ENCODE measurements around the gene KCNIP4. TPM values are rescaled to one million over a fixed set of nuclear protein-coding genes. Genes with fewer than 3 reads are reported as not detected.
"Not testable (repeated sequence)": the region's sequence is repeated elsewhere in the genome, so short reads cannot be mapped to it uniquely, and the experiment has no call there.

The KCNIP4 gene
- 0.01 TPM for polyA plus RNA-seq (2013, experiment 1 of 2)
- 0.01 TPM for polyA plus RNA-seq (2013, experiment 2 of 2)

DNA sequence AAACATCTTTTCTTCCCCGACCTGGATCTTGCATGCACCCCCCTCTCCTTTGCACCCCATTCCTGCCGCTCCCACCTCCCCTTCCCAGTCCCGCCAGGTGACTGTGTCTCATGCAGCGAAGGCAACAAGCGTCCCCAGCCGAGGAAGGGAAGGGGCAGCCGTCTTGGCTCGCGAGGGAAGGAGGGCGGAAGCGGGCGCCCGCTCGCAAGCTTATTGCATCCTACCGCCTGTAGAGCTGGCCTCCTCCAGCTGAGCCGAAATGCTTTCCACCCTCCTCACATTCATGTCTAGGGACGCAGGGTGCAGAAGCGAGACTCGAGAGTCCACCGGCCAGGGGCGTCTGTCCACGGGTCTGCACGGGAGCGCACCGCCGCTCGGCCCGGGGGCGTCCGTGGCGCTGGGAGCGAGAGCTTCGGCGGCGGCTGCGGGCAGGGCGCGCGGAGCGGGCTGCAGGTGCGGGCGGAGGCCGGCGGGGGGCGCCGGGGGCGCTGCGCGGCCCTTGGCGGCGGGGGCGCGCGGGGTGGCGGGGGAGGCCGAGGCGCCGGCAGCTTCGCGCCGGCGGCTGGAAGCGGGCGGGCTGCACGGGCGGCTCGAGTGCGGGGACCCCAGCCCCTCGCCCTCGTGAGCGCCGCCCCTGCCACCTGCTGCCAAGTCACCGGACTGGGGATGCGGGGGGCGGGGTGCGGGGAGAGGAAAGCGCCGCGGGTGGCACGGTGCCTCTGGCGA lies at the start of gene KCNIP4:
KCNIP4 (minus strand) TSS at position 426 of the 726 bp plus-strand sequence.
- H3K27ac ChIP-seq (ENCODE audit: low read depth, low read length): no peak within 1 kb of the TSS
- peak; percentile 52 for DNase-seq
- H3K56ac ChIP-seq (ENCODE audit: low read length): peak within 1 kb of the TSS; percentile 72
- H3K79me1 ChIP-seq (ENCODE audit: low read length): no peaks in the 10 kb centered on the region
- H3K4me3 ChIP-seq (ENCODE audit: low read length): peak within 1 kb of the TSS; percentile 48
- H2BK5ac ChIP-seq (ENCODE audit: low read length): no peak within 1 kb of the TSS
- WGBS (ENCODE audit: extremely low coverage, insufficient coverage, low lambda C conversion rate): no CpG with 5 or more reads among the region's 81 CpGs
- H2BK120ac ChIP-seq (ENCODE audit: low read depth, low read length): no peak within 1 kb of the TSS
- no peak within 1 kb of the TSS for H2AK5ac ChIP-seq (ENCODE audit: low read length)
- no peak within 1 kb of the TSS for H3K4ac ChIP-seq (ENCODE audit: low read depth, low read length)
- peaks cover 10% of the 10 kb centered on the region for H3K27me3 ChIP-seq (ENCODE audit: insufficient read depth, low read length, poor library complexity)
- H3K4me1 ChIP-seq (ENCODE audit: control insufficient read depth, low read depth, low read length): no peaks in the 10 kb centered on the region
- H4K8ac ChIP-seq (ENCODE audit: low read depth, low read length): no peak within 1 kb of the TSS
- H3K18ac ChIP-seq (ENCODE audit: low read length): no peak within 1 kb of the TSS
- no peak within 1 kb of the TSS for H4K5ac ChIP-seq (ENCODE audit: low read length)
- H3K9ac ChIP-seq (ENCODE audit: low read length): peak within 1 kb of the TSS; percentile 43
- H3K4me2 ChIP-seq (ENCODE audit: low read length): peak within 1 kb of the TSS; percentile 97
- no peaks in the 10 kb centered on the region for H3K79me2 ChIP-seq (ENCODE audit: control insufficient read depth, insufficient read depth, low read length)
- no peak within 1 kb of the TSS for H3K23ac ChIP-seq (ENCODE audit: low read length)
- H3K36me3 ChIP-seq (ENCODE audit: control insufficient read depth, insufficient read depth, low read length): no peaks in the 10 kb centered on the region
- no peak within 1 kb of the TSS for H2BK15ac ChIP-seq (replicated peaks; ENCODE audit: low read depth)

GRCh38 chr4:21996618-21997017 lies 48.0 kb upstream of the KCNIP4 start:
- H3K56ac ChIP-seq (ENCODE audit: low read length); H3K9ac ChIP-seq (ENCODE audit: low read length); H3K4me3 ChIP-seq (ENCODE audit: low read length); H3K4me1 ChIP-seq (ENCODE audit: control insufficient read depth, low read depth, low read length); H3K36me3 ChIP-seq (ENCODE audit: control insufficient read depth, insufficient read depth, low read length); H2BK120ac ChIP-seq (ENCODE audit: low read depth, low read length); H3K18ac ChIP-seq (ENCODE audit: low read length); H2AK5ac ChIP-seq (ENCODE audit: low read length); H3K23ac ChIP-seq (ENCODE audit: low read length); DNase-seq; H3K27me3 ChIP-seq (ENCODE audit: insufficient read depth, low read length, poor library complexity); H3K27ac ChIP-seq (ENCODE audit: low read depth, low read length); H3K4me2 ChIP-seq (ENCODE audit: low read length); H4K5ac ChIP-seq (ENCODE audit: low read length); H3K4ac ChIP-seq (ENCODE audit: low read depth, low read length); H3K79me1 ChIP-seq (ENCODE audit: low read length); H2BK15ac ChIP-seq (replicated peaks; ENCODE audit: low read depth); H3K79me2 ChIP-seq (ENCODE audit: control insufficient read depth, insufficient read depth, low read length); H4K8ac ChIP-seq (ENCODE audit: low read depth, low read length); H2BK5ac ChIP-seq (ENCODE audit: low read length): not testable (repeated sequence)
- WGBS (ENCODE audit: extremely low coverage, insufficient coverage, low lambda C conversion rate): no CpG with 5 or more reads among the region's 9 CpGs

GRCh38 chr4:21992330-21992729 lies 43.8 kb upstream of the KCNIP4 start:
- Histone ChIP-seq H3K79me1 (ENCODE audit: low read length) (no peaks in the 10 kb centered on the region), H2BK120ac (ENCODE audit: low read depth, low read length) (no peak overlapping the region), H3K4me3 (ENCODE audit: low read length) (no peak overlapping the region), H3K23ac (ENCODE audit: low read length) (no peak overlapping the region), H3K36me3 (ENCODE audit: control insufficient read depth, insufficient read depth, low read length) (no peaks in the 10 kb centered on the region), H4K8ac (ENCODE audit: low read depth, low read length) (no peak overlapping the region), H4K5ac (ENCODE audit: low read length) (no peak overlapping the region), H3K27ac (ENCODE audit: low read depth, low read length) (no peak overlapping the region), H3K18ac (ENCODE audit: low read length) (no peak overlapping the region), H2AK5ac (ENCODE audit: low read length) (no peak overlapping the region), H3K56ac (ENCODE audit: low read length) (no peak overlapping the region), H2BK15ac (replicated peaks; ENCODE audit: low read depth) (no peak overlapping the region), H3K27me3 (ENCODE audit: insufficient read depth, low read length, poor library complexity) (no peaks in the 10 kb centered on the region), H3K4ac (ENCODE audit: low read depth, low read length) (no peak overlapping the region), H3K4me1 (ENCODE audit: control insufficient read depth, low read depth, low read length) (no peaks in the 10 kb centered on the region), H3K79me2 (ENCODE audit: control insufficient read depth, insufficient read depth, low read length) (no peaks in the 10 kb centered on the region), H3K9ac (ENCODE audit: low read length) (no peak overlapping the region), H3K4me2 (ENCODE audit: low read length) (no peak overlapping the region), H2BK5ac (ENCODE audit: low read length) (no peak overlapping the region)
- no CpG with 5 or more reads among the region's 1 CpG for WGBS (ENCODE audit: extremely low coverage, insufficient coverage, low lambda C conversion rate)
- DNase-seq: no peak

DNA sequence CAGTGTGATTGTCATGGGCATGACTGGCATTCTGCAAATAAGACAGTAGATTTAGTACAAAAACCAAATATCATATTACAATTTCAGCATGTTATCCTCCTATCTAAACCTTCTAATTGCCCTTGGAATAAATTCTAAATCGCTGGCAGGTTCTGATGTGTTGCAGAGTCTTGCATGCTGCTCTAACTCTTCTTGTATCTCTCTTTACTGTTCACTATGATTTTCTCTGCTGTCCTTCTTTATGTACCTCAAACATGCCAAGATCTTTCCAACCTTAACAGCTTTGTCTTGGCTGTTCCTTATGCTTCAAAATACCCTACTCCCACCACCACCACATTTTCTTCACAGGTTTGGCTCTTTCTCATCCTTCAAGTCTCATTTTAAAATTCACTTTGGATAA lies 43.0 kb upstream of the KCNIP4 start:
- no peak overlapping the region for H2BK120ac ChIP-seq (ENCODE audit: low read depth, low read length)
- H2BK15ac ChIP-seq (replicated peaks; ENCODE audit: low read depth): no peak overlapping the region
- no peak overlapping the region for H3K23ac ChIP-seq (ENCODE audit: low read length)
- no peak overlapping the region for H3K4me2 ChIP-seq (ENCODE audit: low read length)
- no peak overlapping the region for H3K27ac ChIP-seq (ENCODE audit: low read depth, low read length)
- no peak overlapping the region for H3K9ac ChIP-seq (ENCODE audit: low read length)
- no peak overlapping the region for H2AK5ac ChIP-seq (ENCODE audit: low read length)
- H4K5ac ChIP-seq (ENCODE audit: low read length): no peak overlapping the region
- H3K56ac ChIP-seq (ENCODE audit: low read length): no peak overlapping the region
- no CpG with 5 or more reads among the region's 1 CpG for WGBS (ENCODE audit: extremely low coverage, insufficient coverage, low lambda C conversion rate)
- H3K27me3 ChIP-seq (ENCODE audit: insufficient read depth, low read length, poor library complexity): no peaks in the 10 kb centered on the region
- no peak overlapping the region for H3K4me3 ChIP-seq (ENCODE audit: low read length)
- no peak overlapping the region for H2BK5ac ChIP-seq (ENCODE audit: low read length)
- no peak overlapping the region for H3K4ac ChIP-seq (ENCODE audit: low read depth, low read length)
- no peak for DNase-seq
- no peaks in the 10 kb centered on the region for H3K79me2 ChIP-seq (ENCODE audit: control insufficient read depth, insufficient read depth, low read length)
- H3K18ac ChIP-seq (ENCODE audit: low read length): no peak overlapping the region
- no peaks in the 10 kb centered on the region for H3K36me3 ChIP-seq (ENCODE audit: control insufficient read depth, insufficient read depth, low read length)
- no peaks in the 10 kb centered on the region for H3K79me1 ChIP-seq (ENCODE audit: low read length)
- H4K8ac ChIP-seq (ENCODE audit: low read depth, low read length): no peak overlapping the region
- H3K4me1 ChIP-seq (ENCODE audit: control insufficient read depth, low read depth, low read length): no peaks in the 10 kb centered on the region

GRCh38 chr4:21991050-21991449 lies 42.5 kb upstream of the KCNIP4 start:
- no CpG with 5 or more reads among the region's 2 CpGs for WGBS (ENCODE audit: extremely low coverage, insufficient coverage, low lambda C conversion rate)
- no peaks in the 10 kb centered on the region for H3K79me1 ChIP-seq (ENCODE audit: low read length)

DNA sequence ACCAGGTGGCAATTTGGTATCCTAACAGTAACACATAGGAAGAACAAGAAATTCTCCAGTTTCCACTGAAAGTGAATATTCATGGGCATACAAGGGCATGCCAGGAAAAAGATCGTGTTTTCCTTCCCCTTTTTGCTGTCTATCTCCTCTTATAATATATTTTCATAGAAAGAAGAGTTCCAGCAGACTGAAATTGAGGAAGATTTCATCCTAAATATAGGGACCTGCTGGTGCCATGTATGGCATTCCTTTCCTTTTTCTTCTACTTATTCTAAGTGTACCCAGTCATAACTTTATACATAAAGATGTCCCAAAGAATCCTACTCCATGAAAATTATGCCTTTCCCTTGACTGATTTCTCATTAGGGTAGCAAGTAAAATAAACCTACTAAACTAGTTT lies 40.8 kb upstream of the KCNIP4 start:
- no peak overlapping the region for H3K4ac ChIP-seq (ENCODE audit: low read depth, low read length)
- no peak overlapping the region for H3K4me2 ChIP-seq (ENCODE audit: low read length)
- no peak for DNase-seq
- no peak overlapping the region for H3K18ac ChIP-seq (ENCODE audit: low read length)
- H2BK5ac ChIP-seq (ENCODE audit: low read length): no peak overlapping the region
- no peak overlapping the region for H3K9ac ChIP-seq (ENCODE audit: low read length)
- no peaks in the 10 kb centered on the region for H3K4me1 ChIP-seq (ENCODE audit: control insufficient read depth, low read depth, low read length)
- no peaks in the 10 kb centered on the region for H3K79me1 ChIP-seq (ENCODE audit: low read length)
- H2BK15ac ChIP-seq (replicated peaks; ENCODE audit: low read depth): no peak overlapping the region
- H3K4me3 ChIP-seq (ENCODE audit: low read length): no peak overlapping the region
- no peak overlapping the region for H4K8ac ChIP-seq (ENCODE audit: low read depth, low read length)
- no peak overlapping the region for H4K5ac ChIP-seq (ENCODE audit: low read length)
- no peaks in the 10 kb centered on the region for H3K36me3 ChIP-seq (ENCODE audit: control insufficient read depth, insufficient read depth, low read length)
- H2BK120ac ChIP-seq (ENCODE audit: low read depth, low read length): no peak overlapping the region
- no peak overlapping the region for H3K23ac ChIP-seq (ENCODE audit: low read length)
- no peaks in the 10 kb centered on the region for H3K27me3 ChIP-seq (ENCODE audit: insufficient read depth, low read length, poor library complexity)
- H3K79me2 ChIP-seq (ENCODE audit: control insufficient read depth, insufficient read depth, low read length): no peaks in the 10 kb centered on the region
- no peak overlapping the region for H3K27ac ChIP-seq (ENCODE audit: low read depth, low read length)
- no CpG with 5 or more reads among the region's 1 CpG for WGBS (ENCODE audit: extremely low coverage, insufficient coverage, low lambda C conversion rate)
- H2AK5ac ChIP-seq (ENCODE audit: low read length): no peak overlapping the region
- no peak overlapping the region for H3K56ac ChIP-seq (ENCODE audit: low read length)

More at GRCh38 chr4:21991050-21991449, 42.5 kb upstream of the KCNIP4 start:
- H3K27me3 ChIP-seq (ENCODE audit: insufficient read depth, low read length, poor library complexity): no peaks in the 10 kb centered on the region
- H3K23ac ChIP-seq (ENCODE audit: low read length): no peak overlapping the region
- H3K56ac ChIP-seq (ENCODE audit: low read length): no peak overlapping the region
- H3K4me2 ChIP-seq (ENCODE audit: low read length): no peak overlapping the region
- no peak overlapping the region for H4K8ac ChIP-seq (ENCODE audit: low read depth, low read length)
- no peak for DNase-seq
- H2AK5ac ChIP-seq (ENCODE audit: low read length): no peak overlapping the region
- H3K79me2 ChIP-seq (ENCODE audit: control insufficient read depth, insufficient read depth, low read length): no peaks in the 10 kb centered on the region
- no peak overlapping the region for H3K4me3 ChIP-seq (ENCODE audit: low read length)
- H3K18ac ChIP-seq (ENCODE audit: low read length): no peak overlapping the region
- no peak overlapping the region for H2BK15ac ChIP-seq (replicated peaks; ENCODE audit: low read depth)
- no peaks in the 10 kb centered on the region for H3K36me3 ChIP-seq (ENCODE audit: control insufficient read depth, insufficient read depth, low read length)
- no peak overlapping the region for H3K4ac ChIP-seq (ENCODE audit: low read depth, low read length)
- H2BK120ac ChIP-seq (ENCODE audit: low read depth, low read length): no peak overlapping the region
- H3K9ac ChIP-seq (ENCODE audit: low read length): no peak overlapping the region
- H3K27ac ChIP-seq (ENCODE audit: low read depth, low read length): no peak overlapping the region
- H2BK5ac ChIP-seq (ENCODE audit: low read length): no peak overlapping the region
- H3K4me1 ChIP-seq (ENCODE audit: control insufficient read depth, low read depth, low read length): no peaks in the 10 kb centered on the region
- no peak overlapping the region for H4K5ac ChIP-seq (ENCODE audit: low read length)
